Hepatocyte (in vitro differentiated cells): ENCODE data around the gene LMBRD2. TPM values are rescaled to one million over a fixed set of nuclear protein-coding genes. Genes with fewer than 3 reads are reported as not detected.

ENCODE experiments used
- DNase-seq: peaks from one replicate; pipeline ENCODE4 v3.0.0-alpha.2; 2016; ENCODE audit warnings: low spot score
- H2AFZ ChIP-seq: fragments of 200-600 bp; sonication (generic); 2 replicates; pipeline ENCODE4 v1.6.0; 2016; ENCODE audit warnings: antibody characterized with exemption, mild to moderate bottlenecking
- H3K27ac ChIP-seq: fragments of 200-600 bp; sonication (generic); 2 replicates; pipeline ENCODE4 v1.5.1; 2016; ENCODE audit warnings: mild to moderate bottlenecking
- H3K27me3 ChIP-seq: fragments of 200-600 bp; sonication (generic); 2 replicates; pipeline ENCODE4 v1.6.1; 2016
- H3K36me3 ChIP-seq: fragments of 200-600 bp; sonication (generic); replicated peaks from 2 replicates; pipeline ENCODE4 v1.5.1; 2016; ENCODE audit warnings: low read depth; ENCODE audit not compliant: insufficient read depth
- H3K4me1 ChIP-seq: fragments of 200-600 bp; sonication (generic); 2 replicates; pipeline ENCODE4 v1.5.1; 2016; ENCODE audit warnings: mild to moderate bottlenecking, moderate library complexity; ENCODE audit not compliant: insufficient read depth
- H3K4me2 ChIP-seq: fragments of 200-600 bp; sonication (generic); 2 replicates; pipeline ENCODE4 v1.6.0; 2016
- H3K4me3 ChIP-seq: fragments of 200-600 bp; sonication (generic); 2 replicates; pipeline ENCODE4 v1.5.1; 2016; ENCODE audit warnings: mild to moderate bottlenecking
- H3K79me2 ChIP-seq: fragments of 200-600 bp; sonication (generic); 2 replicates; pipeline ENCODE4 v1.6.0; 2017; ENCODE audit warnings: mild to moderate bottlenecking
- H3K9me2 ChIP-seq: fragments of 200-600 bp; sonication (generic); replicated peaks from 2 replicates; pipeline ENCODE4 v1.6.0; 2017; ENCODE audit warnings: mild to moderate bottlenecking; ENCODE audit not compliant: insufficient read depth
- H3K9me3 ChIP-seq: fragments of 200-600 bp; sonication (generic); 2 replicates; pipeline ENCODE4 v1.5.1; 2016; ENCODE audit warnings: low read depth, mild to moderate bottlenecking
- H4K20me1 ChIP-seq: fragments of 200-600 bp; sonication (generic); 2 replicates; pipeline ENCODE4 v1.6.0; 2016; ENCODE audit warnings: mild to moderate bottlenecking; ENCODE audit not compliant: insufficient read depth, poor library complexity, severe bottlenecking
- EZH2 ChIP-seq: fragments of 200-600 bp; sonication (generic); IDR thresholded peaks from 2 replicates; pipeline ENCODE4 v1.6.1; 2016; ENCODE audit warnings: antibody characterized with exemption, mild to moderate bottlenecking, borderline replicate concordance
- EZH2phosphoT487 ChIP-seq: fragments of 200-600 bp; sonication (generic); IDR thresholded peaks from one replicate; pipeline ENCODE4 v1.6.1; 2018; ENCODE audit warnings: antibody characterized with exemption, mild to moderate bottlenecking, low read depth, moderate library complexity; ENCODE audit not compliant: unreplicated experiment, severe bottlenecking
- WGBS: methylation state at CpG from one replicate; pipeline ENCODE4 v1.1.6; 2016; ENCODE audit warnings: low lambda C conversion rate; ENCODE audit errors: missing lambda C conversion rate; 5-methylcytosine and 5-hydroxymethylcytosine counted together
- polyA plus RNA-seq: library from polyadenylated mRNA; unstranded; fragments of >200 nt; fragmentation: Nextera tagmentation; extraction: Ambion mirVana; gene quantifications from 2 replicates; pipeline ENCODE4 v1.2.1, GENCODE V29; 2016
- total RNA-seq: library from RNA; depleted of rRNA; stranded (reverse); fragments of >200 nt; gene quantifications from 2 replicates; pipeline ENCODE4 v1.2.3, GENCODE V29; 2014
- TF ChIP-seq, protein P1 (sequence below): fragments of 200-600 bp; sonication (generic); IDR thresholded peaks from 2 replicates; pipeline ENCODE4 v1.5.1; 2016; ENCODE audit warnings: antibody characterized with exemption, mild to moderate bottlenecking; ENCODE audit not compliant: poor library complexity

Gene LMBRD2
- total and polyA plus RNA-seq, 2 experiments from 2014 or later, result 4.5 to 27.9 TPM

DNA sequence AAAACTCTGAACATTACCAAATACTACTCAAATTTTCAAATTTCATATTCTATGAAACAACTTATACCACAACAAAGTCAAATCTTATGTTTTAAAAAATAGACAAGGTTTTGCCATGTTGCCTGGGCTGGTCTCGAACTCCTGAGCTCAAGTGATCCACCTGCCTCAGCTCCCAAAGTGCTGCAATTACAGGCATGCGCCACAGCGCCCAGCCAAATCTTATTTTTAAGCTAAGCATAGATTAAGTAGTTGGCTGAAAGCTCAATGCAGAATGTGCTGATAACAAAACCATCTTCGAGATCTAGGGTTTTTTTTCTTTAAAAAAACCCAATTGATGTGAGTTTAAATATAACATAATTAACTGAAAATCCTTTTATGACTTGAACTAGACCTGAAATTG, 6.4 kb downstream of the LMBRD2 start:
- H3K9me3 ChIP-seq, result no peaks in the 10 kb centered on the region
- H3K9me2 ChIP-seq, result no peaks in the 10 kb centered on the region
- no peak overlapping the region for H3K4me3 ChIP-seq
- TF ChIP-seq EZH2phosphoT487 (no peak), EZH2 (no peak)
- TF ChIP-seq, protein P1, sequence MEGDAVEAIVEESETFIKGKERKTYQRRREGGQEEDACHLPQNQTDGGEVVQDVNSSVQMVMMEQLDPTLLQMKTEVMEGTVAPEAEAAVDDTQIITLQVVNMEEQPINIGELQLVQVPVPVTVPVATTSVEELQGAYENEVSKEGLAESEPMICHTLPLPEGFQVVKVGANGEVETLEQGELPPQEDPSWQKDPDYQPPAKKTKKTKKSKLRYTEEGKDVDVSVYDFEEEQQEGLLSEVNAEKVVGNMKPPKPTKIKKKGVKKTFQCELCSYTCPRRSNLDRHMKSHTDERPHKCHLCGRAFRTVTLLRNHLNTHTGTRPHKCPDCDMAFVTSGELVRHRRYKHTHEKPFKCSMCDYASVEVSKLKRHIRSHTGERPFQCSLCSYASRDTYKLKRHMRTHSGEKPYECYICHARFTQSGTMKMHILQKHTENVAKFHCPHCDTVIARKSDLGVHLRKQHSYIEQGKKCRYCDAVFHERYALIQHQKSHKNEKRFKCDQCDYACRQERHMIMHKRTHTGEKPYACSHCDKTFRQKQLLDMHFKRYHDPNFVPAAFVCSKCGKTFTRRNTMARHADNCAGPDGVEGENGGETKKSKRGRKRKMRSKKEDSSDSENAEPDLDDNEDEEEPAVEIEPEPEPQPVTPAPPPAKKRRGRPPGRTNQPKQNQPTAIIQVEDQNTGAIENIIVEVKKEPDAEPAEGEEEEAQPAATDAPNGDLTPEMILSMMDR, result no peak
- no peaks in the 10 kb centered on the region for H3K36me3 ChIP-seq
- DNase-seq, result no peak
- no peaks in the 10 kb centered on the region for H3K27me3 ChIP-seq
- H4K20me1 ChIP-seq, result no peaks in the 10 kb centered on the region
- no peak overlapping the region for H2AFZ ChIP-seq
- H3K4me2 ChIP-seq, result no peak overlapping the region
- H3K4me1 ChIP-seq, result peaks cover 2% of the 10 kb centered on the region
- peaks cover 64% of the 10 kb centered on the region for H3K79me2 ChIP-seq
- no peak overlapping the region for H3K27ac ChIP-seq
- 87% methylated on average over 4 of the region's 4 CpGs for WGBS

DNA sequence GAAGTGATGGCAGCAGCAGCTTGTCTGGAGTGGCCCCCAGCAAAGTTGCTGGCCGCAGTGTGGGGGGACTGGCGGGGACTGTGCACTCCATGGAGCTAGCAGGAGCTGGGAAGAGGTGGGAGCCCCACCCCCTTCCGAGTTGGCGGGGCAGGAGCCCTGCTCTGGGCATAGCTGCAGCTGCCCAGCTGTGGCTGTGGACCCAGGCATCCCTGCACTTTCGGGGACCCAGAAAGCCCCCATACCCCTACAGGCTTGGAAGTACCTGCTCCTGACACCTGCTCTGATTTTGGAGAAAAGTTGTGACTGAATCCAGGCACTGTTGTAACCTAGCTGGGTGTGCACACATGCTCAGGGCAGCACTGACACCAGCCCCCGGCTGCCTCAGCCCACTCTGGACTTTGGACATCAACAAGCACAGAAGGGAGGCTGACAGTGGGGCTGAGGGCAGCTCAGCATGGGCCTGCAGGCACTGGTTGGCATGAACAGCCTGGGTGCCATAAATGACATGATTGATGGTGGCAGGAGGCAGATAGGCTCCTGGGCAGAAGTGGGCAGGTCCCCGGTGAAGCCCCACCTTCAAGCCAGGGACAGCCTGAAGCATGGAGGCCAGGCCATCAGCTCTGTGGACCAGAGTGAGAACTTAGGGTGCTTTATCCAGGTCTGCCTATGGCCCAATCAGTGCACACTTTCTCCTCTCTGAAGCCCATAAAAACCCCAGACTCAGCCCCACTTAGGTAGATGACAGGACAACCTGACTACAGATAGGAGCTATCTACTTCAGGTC, 12.6 kb downstream of the LMBRD2 start:
- Histone ChIP-seq H3K4me2 (peak overlapping the region; percentile 53), H3K4me3 (no peak overlapping the region), H3K79me2 (peaks cover 13% of the 10 kb centered on the region), H3K27ac (no peak overlapping the region), H3K36me3 (no peaks in the 10 kb centered on the region), H3K9me2 (no peaks in the 10 kb centered on the region), H4K20me1 (no peaks in the 10 kb centered on the region), H3K9me3 (no peaks in the 10 kb centered on the region), H3K4me1 (no peaks in the 10 kb centered on the region), H2AFZ (no peak overlapping the region), H3K27me3 (no peaks in the 10 kb centered on the region)
- peak; percentile 62 for DNase-seq
- TF ChIP-seq, protein P1, result no peak
- no peak for TF ChIP-seq EZH2
- no peak for TF ChIP-seq EZH2phosphoT487
- WGBS, result 85% methylated on average over 7 of the region's 7 CpGs

DNA sequence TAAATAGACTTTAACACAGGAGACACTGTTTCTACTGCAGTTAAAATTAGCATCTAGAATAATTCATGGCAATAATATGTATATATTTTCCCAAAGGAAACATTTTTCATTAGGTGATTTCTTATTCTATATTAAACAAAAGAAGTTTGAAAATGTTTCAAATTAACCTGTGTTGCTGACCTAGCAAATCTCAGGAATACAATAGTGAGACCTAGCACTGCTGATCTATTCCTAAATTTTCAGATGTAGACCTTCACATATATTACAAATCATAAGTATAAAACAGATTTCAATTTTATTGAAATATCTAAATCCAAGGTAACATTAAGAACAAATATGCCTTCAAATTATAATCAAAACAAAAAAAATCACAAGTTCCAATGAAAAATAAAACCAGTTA, 15.1 kb downstream of the LMBRD2 start:
- no peak for DNase-seq
- Histone ChIP-seq H2AFZ (no peak overlapping the region), H3K9me2 (no peaks in the 10 kb centered on the region), H3K36me3 (no peaks in the 10 kb centered on the region), H3K4me3 (no peak overlapping the region), H4K20me1 (no peaks in the 10 kb centered on the region), H3K27ac (no peak overlapping the region), H3K9me3 (no peaks in the 10 kb centered on the region), H3K79me2 (no peaks in the 10 kb centered on the region), H3K4me1 (no peaks in the 10 kb centered on the region), H3K4me2 (no peak overlapping the region), H3K27me3 (no peaks in the 10 kb centered on the region)
- TF ChIP-seq, protein P1, result no peak
- no peak for TF ChIP-seq EZH2phosphoT487
- no peak for TF ChIP-seq EZH2
